SK-N-SH (cell line): ENCODE measurements around the gene DPP4. TPM values are rescaled to one million over a fixed set of nuclear protein-coding genes. Genes with fewer than 3 reads are reported as not detected.

Source experiments
- CTCF ChIA-PET: fragments of 300-600, 350-600 bp; formaldehyde crosslinking; extraction: SDS; loops from one replicate; lab custom pipeline; 2021; lab: Yijun Ruan, JAX
- POLR2A ChIA-PET: fragments of 350-600 bp; sonication (Branson Sonifier 250); formaldehyde crosslinking; extraction: SDS; loops from one replicate; lab custom pipeline; 2020; ENCODE audit warnings: antibody characterized with exemption, inconsistent platforms; lab: Yijun Ruan, JAX
- DNase-seq: peaks from one replicate; pipeline ENCODE4 v3.0.0; 2012
- H2AFZ ChIP-seq: fragments of 200-600 bp; sonication (generic); 2 replicates; pipeline ENCODE4 v1.8.1; 2016; ENCODE audit warnings: antibody characterized with exemption, mild to moderate bottlenecking, low read depth
- H3F3A ChIP-seq: fragments of 200-600 bp; sonication (generic); replicated peaks from 2 replicates; pipeline ENCODE3; 2016; ENCODE audit warnings: antibody characterized with exemption, mild to moderate bottlenecking; ENCODE audit not compliant: insufficient read depth
- H3K27ac ChIP-seq, 2 experiments: fragments of 200-500 bp in 1 of 2; fragments of 200-600 bp in 1 of 2; sonication (Bioruptor generic) in 1 of 2; sonication (generic), shearing (Covaris generic) in 1 of 2; 2 replicates each; pipeline versions ENCODE4 v1.5.1 to v1.6.1; 2014 to 2016; ENCODE audit warnings: low read depth in 2 of 2, inconsistent platforms in 1 of 2, low read length in 1 of 2, mild to moderate bottlenecking in 1 of 2, mixed read lengths in 1 of 2
- H3K27me3 ChIP-seq: fragments of 200-600 bp; sonication (generic), shearing (Covaris generic); 2 replicates; pipeline ENCODE4 v1.6.1; 2016; ENCODE audit warnings: mixed run types; ENCODE audit not compliant: insufficient read depth
- H3K36me3 ChIP-seq, 2 experiments: fragments of 200-500 bp in 1 of 2; fragments of 200-600 bp in 1 of 2; sonication (Bioruptor generic) in 1 of 2; sonication (generic) in 1 of 2; replicated peaks in 1 of 2; 2 replicates each; pipeline versions ENCODE3 to v1.5.1; 2014 to 2016; ENCODE audit warnings: low read length in 1 of 2, mild to moderate bottlenecking in 1 of 2; ENCODE audit not compliant: insufficient read depth in 2 of 2, control insufficient read depth in 1 of 2
- H3K4me1 ChIP-seq, 2 experiments: fragments of 200-500 bp in 1 of 2; fragments of 200-600 bp in 1 of 2; sonication (Bioruptor generic) in 1 of 2; sonication (generic), shearing (Covaris generic) in 1 of 2; 2 replicates each; pipeline versions ENCODE4 v1.5.1 to v1.6.1; 2014 to 2016; ENCODE audit warnings: low read depth in 1 of 2, low read length in 1 of 2, mixed run types in 1 of 2; ENCODE audit not compliant: insufficient read depth in 2 of 2, control insufficient read depth in 1 of 2
- H3K4me2 ChIP-seq: fragments of 200-600 bp; sonication (generic), shearing (Covaris generic); 2 replicates; pipeline ENCODE4 v1.6.1; 2017; ENCODE audit warnings: mixed run types
- H3K4me3 ChIP-seq, 2 experiments: fragments of 200-500 bp in 1 of 2; fragments of 200-600 bp in 1 of 2; sonication (Bioruptor generic) in 1 of 2; sonication (generic), shearing (Covaris generic) in 1 of 2; 2 replicates each; pipeline versions ENCODE4 v1.5.1 to v1.8.1; 2014 to 2016; ENCODE audit warnings: low read depth in 2 of 2, inconsistent platforms in 1 of 2, low read length in 1 of 2, mild to moderate bottlenecking in 1 of 2, mixed read lengths in 1 of 2, moderate library complexity in 1 of 2
- H3K79me2 ChIP-seq: fragments of 200-600 bp; sonication (generic); 2 replicates; pipeline ENCODE4 v1.8.1; 2017; ENCODE audit warnings: mild to moderate bottlenecking; ENCODE audit not compliant: insufficient read depth
- H3K9ac ChIP-seq: fragments of 200-600 bp; sonication (generic); 2 replicates; pipeline ENCODE4 v1.6.1; 2017; ENCODE audit warnings: mixed run types
- H3K9me2 ChIP-seq: fragments of 200-600 bp; sonication (generic); 2 replicates; pipeline ENCODE4 v1.6.1; 2017; ENCODE audit warnings: mixed run types
- H3K9me3 ChIP-seq: fragments of 200-600 bp; sonication (generic); 2 replicates; pipeline ENCODE4 v1.6.1; 2017; ENCODE audit warnings: mixed run types, mild to moderate bottlenecking, moderate library complexity
- H4K20me1 ChIP-seq: fragments of 200-600 bp; sonication (generic); 2 replicates; pipeline ENCODE4 v1.6.1; 2017; ENCODE audit warnings: mild to moderate bottlenecking, mixed run types; ENCODE audit not compliant: insufficient read depth
- CHD2 ChIP-seq: fragments of 150-350 bp; IDR thresholded peaks from 2 replicates; pipeline ENCODE4 v1.6.1; 2018; ENCODE audit warnings: low read length; ENCODE audit not compliant: partially characterized antibody
- CTCF ChIP-seq: fragments of 200-600 bp; sonication (generic); IDR thresholded peaks from 2 replicates; pipeline ENCODE4 v1.6.1; 2017; ENCODE audit warnings: antibody characterized with exemption, mild to moderate bottlenecking, moderate library complexity
- ELF1 ChIP-seq: IDR thresholded peaks from 2 replicates; pipeline ENCODE4 v1.4.0; 2012
- EP300 ChIP-seq, 2 experiments: IDR thresholded peaks; 2 replicates each; pipeline versions ENCODE4 v1.4.0 to v1.6.1; 2012; ENCODE audit warnings: borderline replicate concordance in 1 of 2, low read depth in 1 of 2, low read length in 1 of 2
- EZH2phosphoT487 ChIP-seq: fragments of 200-600 bp; sonication (generic); IDR thresholded peaks from 2 replicates; pipeline ENCODE4 v1.6.1; 2017; ENCODE audit warnings: low read depth, mixed run types, mild to moderate bottlenecking, antibody characterized with exemption, moderate library complexity, borderline replicate concordance
- FOSL2 ChIP-seq: IDR thresholded peaks from 2 replicates; pipeline ENCODE4 v1.4.0; 2012; ENCODE audit warnings: low read depth, mild to moderate bottlenecking, moderate library complexity, borderline replicate concordance
- FOXJ3 ChIP-seq: sonication (generic); formaldehyde crosslinking; IDR thresholded peaks from 2 replicates; pipeline ENCODE4 v1.5.1; 2020; ENCODE audit warnings: mild to moderate bottlenecking, missing genetic modification reagents
- FOXM1 ChIP-seq: IDR thresholded peaks from 2 replicates; pipeline ENCODE4 v1.4.0; 2012; ENCODE audit warnings: low read depth, mild to moderate bottlenecking
- GABPA ChIP-seq: IDR thresholded peaks from 2 replicates; pipeline ENCODE4 v1.4.0; 2012; ENCODE audit warnings: low read depth, mild to moderate bottlenecking
- GATA2 ChIP-seq: sonication (generic); formaldehyde crosslinking; IDR thresholded peaks from 2 replicates; pipeline ENCODE4 v1.5.0; 2020; ENCODE audit warnings: mild to moderate bottlenecking, missing genetic modification reagents
- JUND ChIP-seq: IDR thresholded peaks from 2 replicates; pipeline ENCODE4 v1.4.0; 2012
- MAX ChIP-seq: IDR thresholded peaks from 2 replicates; pipeline ENCODE4 v1.4.0; 2012; ENCODE audit warnings: low read depth
- MEF2A ChIP-seq: IDR thresholded peaks from 2 replicates; pipeline ENCODE4 v1.4.0; 2012; ENCODE audit warnings: low read depth, borderline replicate concordance
- MXI1 ChIP-seq: IDR thresholded peaks from 2 replicates; pipeline ENCODE4 v1.6.1; 2012; ENCODE audit warnings: mild to moderate bottlenecking, low read depth, low read length, improper control_type of control experiment
- RAD21 ChIP-seq: IDR thresholded peaks from 2 replicates; pipeline ENCODE4 v1.6.1; 2012; ENCODE audit warnings: mild to moderate bottlenecking, low read length
- RCOR1 ChIP-seq: fragments of 150-350 bp; IDR thresholded peaks from 2 replicates; pipeline ENCODE4 v1.6.1; 2017; ENCODE audit warnings: antibody characterized with exemption, low read length
- SIN3A ChIP-seq: IDR thresholded peaks from 2 replicates; pipeline ENCODE4 v1.6.1; 2012; ENCODE audit warnings: low read depth, mild to moderate bottlenecking, low read length, moderate library complexity, borderline replicate concordance
- SMC3 ChIP-seq: IDR thresholded peaks from 2 replicates; pipeline ENCODE4 v1.6.1; 2012; ENCODE audit warnings: low read depth, low read length, improper control_type of control experiment
- TAF1 ChIP-seq: IDR thresholded peaks from 2 replicates; pipeline ENCODE4 v1.6.1; 2012; ENCODE audit warnings: low read depth, mild to moderate bottlenecking, low read length, moderate library complexity, borderline replicate concordance
- TCF12 ChIP-seq: IDR thresholded peaks from 2 replicates; pipeline ENCODE4 v1.4.0; 2012
- TEAD4 ChIP-seq: IDR thresholded peaks from 2 replicates; pipeline ENCODE4 v1.4.0; 2012; ENCODE audit warnings: mild to moderate bottlenecking, borderline replicate concordance; ENCODE audit not compliant: insufficient read depth
- USF2 ChIP-seq: fragments of 150-350 bp; IDR thresholded peaks from 2 replicates; pipeline ENCODE4 v1.6.1; 2017; ENCODE audit warnings: antibody characterized with exemption, low read length, low read depth, borderline replicate concordance
- YY1 ChIP-seq: IDR thresholded peaks from 2 replicates; pipeline ENCODE4 v1.4.0; 2012; ENCODE audit warnings: low read depth, mild to moderate bottlenecking
- ZBTB33 ChIP-seq: IDR thresholded peaks from 2 replicates; pipeline ENCODE4 v1.4.0; 2012; ENCODE audit warnings: low read depth, borderline replicate concordance
- WGBS: methylation state at CpG from one replicate; pipeline ENCODE4 v1.1.6; 2017; ENCODE audit warnings: low lambda C conversion rate; 5-methylcytosine and 5-hydroxymethylcytosine counted together
- polyA plus RNA-seq, 3 experiments: library from polyadenylated mRNA; depleted of rRNA; stranded (reverse); fragments of >200 nt; gene quantifications; 2 replicates each; pipeline ENCODE4 v1.2.3, GENCODE V29; 2012

DPP4 gene
- polyA plus RNA-seq, 1 of the 3 experiments (the other 2 are of a cell fraction) = 5.0 TPM

- H3K27me3 ChIP-seq = no peaks in the 10 kb centered on the region
- TF ChIP-seq TCF12 = no peak
- no peak for TF ChIP-seq ELF1
- TF ChIP-seq FOSL2 = no peak
- TF ChIP-seq EZH2phosphoT487 = no peak
- TF ChIP-seq MEF2A = no peak
- TF ChIP-seq CTCF = no peak
- TF ChIP-seq RCOR1 = no peak
- no peak for TF ChIP-seq GATA2
- TF ChIP-seq RAD21 = no peak
- TF ChIP-seq SMC3 = no peak
- TF ChIP-seq JUND = no peak
- TF ChIP-seq EP300 (IDR thresholded peaks at IDR 0.05; ENCODE audit: borderline replicate concordance in 1 of 2, low read depth in 1 of 2, low read length in 1 of 2) = no peak
- TF ChIP-seq TAF1 = no peak
- no peak for TF ChIP-seq MXI1
- TF ChIP-seq YY1 = no peak
- TF ChIP-seq CHD2 = no peak
- no peak for TF ChIP-seq TEAD4
- TF ChIP-seq, all 33 proteins: peak for 0
- 71% methylated on average over 8 of the region's 8 CpGs for WGBS
- Histone ChIP-seq H3K79me2 (no peaks in the 10 kb centered on the region), H3K9ac (no peak overlapping the region), H3F3A (no peaks in the 10 kb centered on the region), H3K36me3 (no peaks in the 10 kb centered on the region), H3K4me3 (no peak overlapping the region), H3K4me2 (no peak overlapping the region), H3K27ac (no peak overlapping the region), H3K9me2 (no peaks in the 10 kb centered on the region), H3K4me1 (no peaks in the 10 kb centered on the region; a peak in 1 of 4 replicates), H4K20me1 (no peaks in the 10 kb centered on the region), H2AFZ (no peak overlapping the region), H3K9me3 (no peaks in the 10 kb centered on the region)
- DNase-seq = no peak
- POLR2A ChIA-PET = no interaction called here
- CTCF ChIA-PET = no interaction called here
Measured at GRCh38 chr2:162018530-162018929, 55.5 kb downstream of the DPP4 start.

- Histone ChIP-seq H3F3A (no peaks in the 10 kb centered on the region), H3K9ac (no peak overlapping the region), H3K4me2 (no peak overlapping the region), H3K9me3 (no peaks in the 10 kb centered on the region), H3K27ac (no peak overlapping the region), H3K4me1 (no peaks in the 10 kb centered on the region; a peak in 1 of 4 replicates), H3K9me2 (no peaks in the 10 kb centered on the region), H3K27me3 (no peaks in the 10 kb centered on the region), H2AFZ (no peak overlapping the region), H3K4me3 (no peak overlapping the region), H3K36me3 (no peaks in the 10 kb centered on the region), H3K79me2 (no peaks in the 10 kb centered on the region), H4K20me1 (no peaks in the 10 kb centered on the region)
- ChIA-PET POLR2A (no interaction called here), CTCF (no interaction called here)
- DNase-seq = no peak
- 70% methylated on average over 2 of the region's 3 CpGs for WGBS
- TF ChIP-seq SMC3 (no peak), MXI1 (no peak), EP300 (IDR thresholded peaks at IDR 0.05; ENCODE audit: borderline replicate concordance in 1 of 2, low read depth in 1 of 2, low read length in 1 of 2) (no peak), CHD2 (no peak), FOXM1 (no peak), EZH2phosphoT487 (no peak), GABPA (no peak), MEF2A (no peak), YY1 (no peak), USF2 (no peak), FOXJ3 (no peak), RCOR1 (no peak), ZBTB33 (no peak), TAF1 (no peak), GATA2 (no peak), MAX (no peak), SIN3A (no peak)
Measured at GRCh38 chr2:162017233-162017632, 56.8 kb downstream of the DPP4 start.
